ENCODE measurements around the gene SSTR4.

- TF ChIP-seq, protein P1, sequence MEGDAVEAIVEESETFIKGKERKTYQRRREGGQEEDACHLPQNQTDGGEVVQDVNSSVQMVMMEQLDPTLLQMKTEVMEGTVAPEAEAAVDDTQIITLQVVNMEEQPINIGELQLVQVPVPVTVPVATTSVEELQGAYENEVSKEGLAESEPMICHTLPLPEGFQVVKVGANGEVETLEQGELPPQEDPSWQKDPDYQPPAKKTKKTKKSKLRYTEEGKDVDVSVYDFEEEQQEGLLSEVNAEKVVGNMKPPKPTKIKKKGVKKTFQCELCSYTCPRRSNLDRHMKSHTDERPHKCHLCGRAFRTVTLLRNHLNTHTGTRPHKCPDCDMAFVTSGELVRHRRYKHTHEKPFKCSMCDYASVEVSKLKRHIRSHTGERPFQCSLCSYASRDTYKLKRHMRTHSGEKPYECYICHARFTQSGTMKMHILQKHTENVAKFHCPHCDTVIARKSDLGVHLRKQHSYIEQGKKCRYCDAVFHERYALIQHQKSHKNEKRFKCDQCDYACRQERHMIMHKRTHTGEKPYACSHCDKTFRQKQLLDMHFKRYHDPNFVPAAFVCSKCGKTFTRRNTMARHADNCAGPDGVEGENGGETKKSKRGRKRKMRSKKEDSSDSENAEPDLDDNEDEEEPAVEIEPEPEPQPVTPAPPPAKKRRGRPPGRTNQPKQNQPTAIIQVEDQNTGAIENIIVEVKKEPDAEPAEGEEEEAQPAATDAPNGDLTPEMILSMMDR (IDR thresholded peaks at IDR 0.05), result no peak
- TF ChIP-seq, protein P2, sequence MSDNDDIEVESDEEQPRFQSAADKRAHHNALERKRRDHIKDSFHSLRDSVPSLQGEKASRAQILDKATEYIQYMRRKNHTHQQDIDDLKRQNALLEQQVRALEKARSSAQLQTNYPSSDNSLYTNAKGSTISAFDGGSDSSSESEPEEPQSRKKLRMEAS (CRISPR knock-in tag; IDR thresholded peaks at IDR 0.05), result no peak
- TF ChIP-seq, protein P3, sequence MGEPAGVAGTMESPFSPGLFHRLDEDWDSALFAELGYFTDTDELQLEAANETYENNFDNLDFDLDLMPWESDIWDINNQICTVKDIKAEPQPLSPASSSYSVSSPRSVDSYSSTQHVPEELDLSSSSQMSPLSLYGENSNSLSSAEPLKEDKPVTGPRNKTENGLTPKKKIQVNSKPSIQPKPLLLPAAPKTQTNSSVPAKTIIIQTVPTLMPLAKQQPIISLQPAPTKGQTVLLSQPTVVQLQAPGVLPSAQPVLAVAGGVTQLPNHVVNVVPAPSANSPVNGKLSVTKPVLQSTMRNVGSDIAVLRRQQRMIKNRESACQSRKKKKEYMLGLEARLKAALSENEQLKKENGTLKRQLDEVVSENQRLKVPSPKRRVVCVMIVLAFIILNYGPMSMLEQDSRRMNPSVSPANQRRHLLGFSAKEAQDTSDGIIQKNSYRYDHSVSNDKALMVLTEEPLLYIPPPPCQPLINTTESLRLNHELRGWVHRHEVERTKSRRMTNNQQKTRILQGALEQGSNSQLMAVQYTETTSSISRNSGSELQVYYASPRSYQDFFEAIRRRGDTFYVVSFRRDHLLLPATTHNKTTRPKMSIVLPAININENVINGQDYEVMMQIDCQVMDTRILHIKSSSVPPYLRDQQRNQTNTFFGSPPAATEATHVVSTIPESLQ (CRISPR knock-in tag; IDR thresholded peaks at IDR 0.05), result no peak
- TF ChIP-seq, protein P4, sequence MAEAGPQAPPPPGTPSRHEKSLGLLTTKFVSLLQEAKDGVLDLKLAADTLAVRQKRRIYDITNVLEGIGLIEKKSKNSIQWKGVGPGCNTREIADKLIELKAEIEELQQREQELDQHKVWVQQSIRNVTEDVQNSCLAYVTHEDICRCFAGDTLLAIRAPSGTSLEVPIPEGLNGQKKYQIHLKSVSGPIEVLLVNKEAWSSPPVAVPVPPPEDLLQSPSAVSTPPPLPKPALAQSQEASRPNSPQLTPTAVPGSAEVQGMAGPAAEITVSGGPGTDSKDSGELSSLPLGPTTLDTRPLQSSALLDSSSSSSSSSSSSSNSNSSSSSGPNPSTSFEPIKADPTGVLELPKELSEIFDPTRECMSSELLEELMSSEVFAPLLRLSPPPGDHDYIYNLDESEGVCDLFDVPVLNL (CRISPR knock-in tag; IDR thresholded peaks at IDR 0.05; ENCODE audit: borderline replicate concordance, low read depth), result no peak
- TF ChIP-seq ELF4 (CRISPR knock-in tag; IDR thresholded peaks at IDR 0.05; ENCODE audit: low read depth) (no peak), JAZF1 (CRISPR knock-in tag; IDR thresholded peaks at IDR 0.05) (no peak)
- TF ChIP-seq, protein P5, sequence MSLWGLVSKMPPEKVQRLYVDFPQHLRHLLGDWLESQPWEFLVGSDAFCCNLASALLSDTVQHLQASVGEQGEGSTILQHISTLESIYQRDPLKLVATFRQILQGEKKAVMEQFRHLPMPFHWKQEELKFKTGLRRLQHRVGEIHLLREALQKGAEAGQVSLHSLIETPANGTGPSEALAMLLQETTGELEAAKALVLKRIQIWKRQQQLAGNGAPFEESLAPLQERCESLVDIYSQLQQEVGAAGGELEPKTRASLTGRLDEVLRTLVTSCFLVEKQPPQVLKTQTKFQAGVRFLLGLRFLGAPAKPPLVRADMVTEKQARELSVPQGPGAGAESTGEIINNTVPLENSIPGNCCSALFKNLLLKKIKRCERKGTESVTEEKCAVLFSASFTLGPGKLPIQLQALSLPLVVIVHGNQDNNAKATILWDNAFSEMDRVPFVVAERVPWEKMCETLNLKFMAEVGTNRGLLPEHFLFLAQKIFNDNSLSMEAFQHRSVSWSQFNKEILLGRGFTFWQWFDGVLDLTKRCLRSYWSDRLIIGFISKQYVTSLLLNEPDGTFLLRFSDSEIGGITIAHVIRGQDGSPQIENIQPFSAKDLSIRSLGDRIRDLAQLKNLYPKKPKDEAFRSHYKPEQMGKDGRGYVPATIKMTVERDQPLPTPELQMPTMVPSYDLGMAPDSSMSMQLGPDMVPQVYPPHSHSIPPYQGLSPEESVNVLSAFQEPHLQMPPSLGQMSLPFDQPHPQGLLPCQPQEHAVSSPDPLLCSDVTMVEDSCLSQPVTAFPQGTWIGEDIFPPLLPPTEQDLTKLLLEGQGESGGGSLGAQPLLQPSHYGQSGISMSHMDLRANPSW (CRISPR knock-in tag; conservative IDR thresholded peaks at IDR 0.05; ENCODE audit: low read depth), result no peak
Measured at GRCh38 chr20:23018432-23018831, 16.7 kb upstream of the SSTR4 start.

Data from WTC11 (cell line).